Neuronal stem cell (in vitro differentiated cells): ENCODE measurements around the gene CKS2.
A peak's percentile ranks its signal among the peaks of the same experiment; 100 is the strongest.

ENCODE experiments used
- DNase-seq: peaks from one replicate; pipeline ENCODE4 v3.0.0-alpha.2; 2013; ENCODE audit warnings: low spot score
- H2AFZ ChIP-seq: one replicate; pipeline ENCODE4 v1.6.1; 2013; ENCODE audit warnings: mild to moderate bottlenecking, low read length, inconsistent platforms
- H2AK5ac ChIP-seq: 2 replicates; pipeline ENCODE4 v1.6.1; 2013; ENCODE audit warnings: low read depth, mild to moderate bottlenecking, inconsistent platforms, low read length, moderate library complexity, mixed read lengths
- H2BK120ac ChIP-seq: 2 replicates; pipeline ENCODE4 v1.6.1; 2013; ENCODE audit warnings: low read depth, mild to moderate bottlenecking, inconsistent platforms, low read length, moderate library complexity, mixed read lengths
- H2BK12ac ChIP-seq: one replicate; pipeline ENCODE4 v1.6.1; 2013; ENCODE audit warnings: low read length, inconsistent platforms
- H2BK15ac ChIP-seq: 2 replicates; pipeline ENCODE4 v1.6.1; 2013; ENCODE audit warnings: mild to moderate bottlenecking, low read length, inconsistent platforms, mixed read lengths
- H2BK5ac ChIP-seq: one replicate; pipeline ENCODE4 v1.6.1; 2013; ENCODE audit warnings: inconsistent platforms, mild to moderate bottlenecking, low read length, moderate library complexity
- H3K14ac ChIP-seq: one replicate; pipeline ENCODE4 v1.6.1; 2013; ENCODE audit warnings: low read length, inconsistent platforms
- H3K18ac ChIP-seq: 2 replicates; pipeline ENCODE4 v1.6.1; 2013; ENCODE audit warnings: low read length, inconsistent platforms
- H3K23ac ChIP-seq: 2 replicates; pipeline ENCODE4 v1.6.1; 2013; ENCODE audit warnings: low read depth, mild to moderate bottlenecking, mixed read lengths, low read length, inconsistent platforms; ENCODE audit not compliant: poor library complexity
- H3K27ac ChIP-seq: replicated peaks from 3 replicates; pipeline ENCODE4 v1.5.1; 2013; ENCODE audit warnings: low read length, inconsistent platforms
- H3K27me3 ChIP-seq, 3 experiments: 2 replicates each; pipeline ENCODE4 v1.6.1; 2013; ENCODE audit warnings: low read length in 3 of 3, mild to moderate bottlenecking in 2 of 3, inconsistent platforms in 1 of 3, low read depth in 1 of 3, mixed read lengths in 1 of 3, moderate library complexity in 1 of 3; ENCODE audit not compliant: control insufficient read depth in 3 of 3, insufficient read depth in 3 of 3
- H3K36me3 ChIP-seq, 2 donors: replicated peaks in 1 of 2; 2 replicates each; pipeline ENCODE4 v1.6.1; 2013; ENCODE audit warnings: low read length in 2 of 2; ENCODE audit not compliant: control insufficient read depth in 2 of 2, insufficient read depth in 2 of 2
- H3K4ac ChIP-seq: 2 replicates; pipeline ENCODE4 v1.6.1; 2013; ENCODE audit warnings: inconsistent platforms, mild to moderate bottlenecking, low read length, moderate library complexity
- H3K4me1 ChIP-seq, 2 donors: 1 replicate in 1 of 2; 2 replicates in 1 of 2; pipeline ENCODE4 v1.6.1; 2013; ENCODE audit warnings: low read length in 2 of 2, low read depth in 1 of 2; ENCODE audit not compliant: control insufficient read depth in 2 of 2, insufficient read depth in 1 of 2
- H3K4me2 ChIP-seq: one replicate; pipeline ENCODE4 v1.6.1; 2013; ENCODE audit warnings: mild to moderate bottlenecking, low read length, inconsistent platforms; ENCODE audit not compliant: insufficient read depth, poor library complexity, severe bottlenecking
- H3K4me3 ChIP-seq, 2 donors: 2 replicates each; pipeline ENCODE4 v1.5.1; 2013; ENCODE audit warnings: low read length in 2 of 2, mild to moderate bottlenecking in 2 of 2, inconsistent platforms in 1 of 2, moderate library complexity in 1 of 2
- H3K79me1 ChIP-seq: one replicate; pipeline ENCODE4 v1.6.1; 2013; ENCODE audit warnings: low read depth, mild to moderate bottlenecking, inconsistent platforms, low read length, moderate library complexity
- H3K9ac ChIP-seq: one replicate; pipeline ENCODE4 v1.6.1; 2013; ENCODE audit warnings: mild to moderate bottlenecking, low read depth, low read length, inconsistent platforms; ENCODE audit not compliant: poor library complexity
- H3K9me3 ChIP-seq, 2 donors: replicated peaks in 1 of 2; 2 replicates each; pipeline versions ENCODE3 to v1.6.1; 2013; ENCODE audit warnings: low read length in 2 of 2, mild to moderate bottlenecking in 2 of 2, inconsistent platforms in 1 of 2, low read depth in 1 of 2, mixed read lengths in 1 of 2, moderate library complexity in 1 of 2; ENCODE audit not compliant: control insufficient read depth in 2 of 2, insufficient read depth in 1 of 2
- H4K8ac ChIP-seq: one replicate; pipeline ENCODE4 v1.6.1; 2013; ENCODE audit warnings: low read depth, mild to moderate bottlenecking, inconsistent platforms, low read length, moderate library complexity
- H4K91ac ChIP-seq: one replicate; pipeline ENCODE4 v1.6.1; 2013; ENCODE audit warnings: low read length, low read depth, mild to moderate bottlenecking, inconsistent platforms; ENCODE audit not compliant: poor library complexity
- WGBS, 2 donors: extraction: QIAGEN DNeasy Blood & Tissue Kit; methylation state at CpG; one replicate each; pipeline ENCODE4 v1.1.7; 2013; ENCODE audit warnings: missing lambda C conversion rate in 2 of 2, mixed read lengths in 1 of 2; ENCODE audit not compliant: insufficient read length in 2 of 2, insufficient replicate concordance in 1 of 2; ENCODE audit errors: extremely low coverage in 2 of 2; 5-methylcytosine and 5-hydroxymethylcytosine counted together

The CKS2 gene

DNA sequence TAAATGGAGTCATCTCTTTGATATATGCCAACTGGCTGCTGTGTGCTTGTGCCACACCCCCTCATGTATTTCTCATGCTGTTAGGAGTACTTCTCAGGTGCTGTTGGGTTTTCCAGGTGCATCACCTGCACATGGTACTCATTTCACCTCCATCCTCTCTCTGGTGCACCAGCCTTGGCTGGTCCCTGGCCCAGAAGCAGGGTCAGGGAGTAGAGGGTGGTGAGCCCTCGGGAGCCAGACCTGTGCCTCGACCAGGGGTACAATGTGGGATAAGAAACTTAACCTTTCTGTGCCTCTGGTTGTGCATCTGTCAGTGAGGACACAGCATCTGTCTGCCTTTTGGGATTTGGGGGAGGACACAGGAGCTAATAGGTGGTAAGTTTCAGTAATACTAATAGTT is 45.8 kb downstream of the CKS2 start:
- no peak overlapping the region for H3K9ac ChIP-seq
- no peak overlapping the region for H3K23ac ChIP-seq
- no peak overlapping the region for H3K14ac ChIP-seq
- no peak overlapping the region for H3K18ac ChIP-seq
- H2BK5ac ChIP-seq: no peak overlapping the region
- no peaks in the 10 kb centered on the region for H3K4me1 ChIP-seq
- DNase-seq: no peak
- no peaks in the 10 kb centered on the region for H3K27me3 ChIP-seq
- no CpG with 5 or more reads among the region's 2 CpGs for WGBS, 2 donors
- H3K9me3 ChIP-seq: no peaks in the 10 kb centered on the region
- no peak overlapping the region for H4K8ac ChIP-seq
- no peak overlapping the region for H3K4ac ChIP-seq
- H2BK120ac ChIP-seq: no peak overlapping the region
- no peak overlapping the region for H3K4me3 ChIP-seq
- H2AFZ ChIP-seq: no peak overlapping the region
- peaks cover 60 to 99% of the 10 kb centered on the region in 2 donors for H3K36me3 ChIP-seq
- H4K91ac ChIP-seq: no peak overlapping the region
- no peak overlapping the region for H3K4me2 ChIP-seq
- no peak overlapping the region for H2AK5ac ChIP-seq
- H2BK12ac ChIP-seq: no peak overlapping the region
- H3K79me1 ChIP-seq: no peaks in the 10 kb centered on the region
- H2BK15ac ChIP-seq: no peak overlapping the region
- H3K27ac ChIP-seq: no peak overlapping the region

DNA sequence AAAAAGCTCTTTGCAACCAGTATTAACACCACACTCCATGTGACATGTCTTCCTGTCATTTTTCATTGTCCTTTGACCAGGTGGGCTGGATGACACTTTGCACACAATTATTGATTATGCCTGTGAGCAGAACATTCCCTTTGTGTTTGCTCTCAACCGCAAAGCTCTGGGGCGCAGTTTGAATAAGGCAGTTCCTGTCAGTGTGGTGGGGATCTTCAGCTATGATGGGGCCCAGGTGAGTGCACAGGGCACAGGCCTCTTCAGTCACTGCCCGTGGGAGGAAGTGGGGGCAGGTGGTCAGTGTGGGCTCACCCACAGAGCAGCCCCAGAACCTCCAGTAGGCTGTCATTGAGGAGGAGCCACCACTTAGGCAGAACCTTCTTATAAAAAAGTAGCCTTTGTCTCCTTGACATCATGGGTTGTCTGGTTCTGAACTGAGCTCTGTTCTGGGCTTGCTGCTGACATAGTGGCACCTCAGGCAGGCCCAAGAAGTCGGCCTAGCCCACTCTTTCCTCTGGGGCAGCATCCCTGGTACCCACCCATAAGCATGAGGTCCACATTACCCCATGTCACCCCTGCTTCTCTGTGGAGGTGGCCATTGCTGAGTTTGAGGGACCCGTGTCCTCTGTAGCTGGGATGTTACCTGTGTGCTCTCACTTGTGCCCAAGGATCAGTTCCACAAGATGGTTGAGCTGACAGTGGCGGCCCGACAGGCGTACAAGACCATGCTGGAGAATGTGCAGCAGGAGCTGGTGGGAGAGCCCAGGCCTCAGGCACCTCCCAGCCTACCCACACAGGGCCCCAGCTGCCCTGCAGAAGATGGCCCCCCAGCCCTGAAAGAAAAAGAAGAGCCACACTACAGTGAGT is 46.6 kb downstream of the CKS2 start:
- no CpG with 5 or more reads among the region's 8 CpGs for WGBS, 2 donors

DNA sequence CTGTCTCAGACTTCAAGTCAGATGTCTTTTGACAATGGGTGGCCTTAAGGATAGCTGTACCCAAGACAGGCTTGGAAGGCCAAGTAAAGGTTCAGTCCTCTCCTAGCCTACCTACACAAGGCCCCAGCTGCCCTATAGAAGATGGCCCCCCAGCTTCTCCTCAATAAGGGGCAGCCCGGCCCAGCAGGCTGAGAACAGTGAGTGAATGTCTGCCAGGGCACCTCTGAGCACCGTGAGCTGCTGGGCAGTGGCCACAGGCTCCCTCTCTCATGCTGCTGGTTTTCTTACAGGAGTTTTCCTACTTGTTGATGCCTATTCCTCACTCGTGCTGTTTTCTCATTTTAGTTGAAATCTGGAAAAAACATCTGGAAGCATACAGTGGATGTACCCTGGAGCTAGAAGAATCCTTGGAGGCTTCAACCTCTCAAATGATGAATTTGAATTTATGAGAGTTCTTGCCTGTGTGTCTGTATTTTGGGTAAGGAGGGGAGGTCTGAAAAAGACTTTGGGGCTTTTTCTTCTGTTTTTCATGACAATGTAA is 47.5 kb downstream of the CKS2 start:
- Histone ChIP-seq H3K23ac (no peak overlapping the region), H3K79me1 (no peaks in the 10 kb centered on the region), H3K9me3 (no peaks in the 10 kb centered on the region), H2BK120ac (no peak overlapping the region), H2AFZ (no peak overlapping the region), H4K8ac (no peak overlapping the region), H3K4me2 (no peak overlapping the region), H3K9ac (no peak overlapping the region), H2BK5ac (no peak overlapping the region), H2BK12ac (no peak overlapping the region), H3K14ac (no peak overlapping the region), H2BK15ac (no peak overlapping the region), H3K27me3 (no peaks in the 10 kb centered on the region), H3K4me3 (no peak overlapping the region), H3K36me3 (peaks cover 52 to 97% of the 10 kb centered on the region in 2 donors), H2AK5ac (no peak overlapping the region), H4K91ac (no peak overlapping the region), H3K27ac (no peak overlapping the region), H3K18ac (no peak overlapping the region), H3K4ac (no peak overlapping the region), H3K4me1 (no peaks in the 10 kb centered on the region)
- WGBS, 2 donors: no CpG with 5 or more reads among the region's 3 CpGs
- DNase-seq: no peak

More for the DNA sequence above, 46.6 kb downstream of the CKS2 start:
- no peaks in the 10 kb centered on the region for H3K79me1 ChIP-seq
- no peaks in the 10 kb centered on the region for H3K27me3 ChIP-seq
- H3K4me1 ChIP-seq: no peaks in the 10 kb centered on the region
- no peak overlapping the region for H2AK5ac ChIP-seq
- no peak overlapping the region for H2BK120ac ChIP-seq
- no peak overlapping the region for H2BK12ac ChIP-seq
- no peak overlapping the region for H3K4ac ChIP-seq
- no peak overlapping the region for H2BK5ac ChIP-seq
- no peak overlapping the region for H2BK15ac ChIP-seq
- no peak overlapping the region for H3K4me2 ChIP-seq
- no peak overlapping the region for H3K18ac ChIP-seq
- H4K8ac ChIP-seq: no peak overlapping the region
- no peak for DNase-seq
- no peak overlapping the region for H3K14ac ChIP-seq
- H3K23ac ChIP-seq: no peak overlapping the region
- no peak overlapping the region for H2AFZ ChIP-seq
- H3K4me3 ChIP-seq: no peak overlapping the region
- H3K27ac ChIP-seq: no peak overlapping the region
- no peaks in the 10 kb centered on the region for H3K9me3 ChIP-seq
- H3K9ac ChIP-seq: peak overlapping the region; percentile 25
- H4K91ac ChIP-seq: no peak overlapping the region
- H3K36me3 ChIP-seq: peaks cover 56 to 99% of the 10 kb centered on the region in 2 donors

DNA sequence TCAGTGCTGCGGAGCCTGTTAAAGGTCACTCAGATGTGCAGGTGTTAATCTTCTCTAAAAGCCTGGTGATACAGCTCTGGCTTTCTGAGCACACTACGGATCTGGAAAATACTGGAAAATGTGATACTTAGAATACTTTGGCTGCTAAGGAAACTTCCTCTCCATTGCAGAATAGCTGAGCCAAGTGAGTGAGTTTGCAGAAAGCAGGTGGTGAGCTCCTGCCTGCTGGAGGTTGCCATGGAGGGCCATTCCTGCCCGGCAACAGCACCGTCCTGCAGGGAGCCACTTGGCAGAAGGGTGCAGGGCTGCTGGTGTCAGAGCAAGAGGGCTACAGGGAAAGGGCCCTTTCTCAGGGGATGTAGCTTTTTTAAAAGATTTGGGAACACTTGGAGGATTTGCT is 48.0 kb downstream of the CKS2 start:
- Histone ChIP-seq H3K27me3 (no peaks in the 10 kb centered on the region), H4K8ac (no peak overlapping the region), H3K4me1 (no peaks in the 10 kb centered on the region), H3K18ac (no peak overlapping the region), H2BK15ac (no peak overlapping the region), H4K91ac (no peak overlapping the region), H2BK12ac (no peak overlapping the region), H2AK5ac (no peak overlapping the region), H3K27ac (no peak overlapping the region), H3K4me2 (no peak overlapping the region), H3K4me3 (no peak overlapping the region), H2BK5ac (no peak overlapping the region), H3K79me1 (no peaks in the 10 kb centered on the region), H3K9ac (no peak overlapping the region), H2AFZ (no peak overlapping the region), H3K14ac (no peak overlapping the region), H3K23ac (no peak overlapping the region), H3K4ac (no peak overlapping the region), H2BK120ac (no peak overlapping the region), H3K36me3 (peaks cover 51 to 92% of the 10 kb centered on the region in 2 donors), H3K9me3 (no peaks in the 10 kb centered on the region)
- no CpG with 5 or more reads among the region's 4 CpGs for WGBS, 2 donors
- no peak for DNase-seq
